NCI-H1048 (cell line): Measurements from ENCODE around the gene TRAPPC3L.

Experiments
- DNase-seq: peaks from one replicate; lab custom pipeline; 2025; lab: John Stamatoyannopoulos, UW

TRAPPC3L gene

DNA sequence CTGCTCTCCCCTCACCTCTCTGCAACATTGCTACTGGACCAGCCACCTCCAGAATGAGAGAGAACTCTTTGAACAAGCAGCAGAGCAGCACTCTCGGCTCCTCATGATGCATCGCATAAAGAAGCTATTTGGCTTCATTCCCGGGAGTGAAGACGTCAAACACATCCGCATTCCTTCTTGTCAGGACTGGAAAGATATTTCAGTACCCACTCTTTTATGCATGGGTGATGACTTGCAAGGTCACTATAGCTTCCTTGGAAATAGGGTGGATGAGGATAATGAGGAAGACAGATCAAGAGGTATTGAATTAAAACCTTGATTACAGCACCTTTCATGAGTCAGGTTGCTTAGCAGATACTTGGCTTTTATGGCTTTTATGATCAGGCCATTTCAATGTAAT lies 12.4 kb upstream of the TRAPPC3L start:
- DNase-seq: no peak

DNA sequence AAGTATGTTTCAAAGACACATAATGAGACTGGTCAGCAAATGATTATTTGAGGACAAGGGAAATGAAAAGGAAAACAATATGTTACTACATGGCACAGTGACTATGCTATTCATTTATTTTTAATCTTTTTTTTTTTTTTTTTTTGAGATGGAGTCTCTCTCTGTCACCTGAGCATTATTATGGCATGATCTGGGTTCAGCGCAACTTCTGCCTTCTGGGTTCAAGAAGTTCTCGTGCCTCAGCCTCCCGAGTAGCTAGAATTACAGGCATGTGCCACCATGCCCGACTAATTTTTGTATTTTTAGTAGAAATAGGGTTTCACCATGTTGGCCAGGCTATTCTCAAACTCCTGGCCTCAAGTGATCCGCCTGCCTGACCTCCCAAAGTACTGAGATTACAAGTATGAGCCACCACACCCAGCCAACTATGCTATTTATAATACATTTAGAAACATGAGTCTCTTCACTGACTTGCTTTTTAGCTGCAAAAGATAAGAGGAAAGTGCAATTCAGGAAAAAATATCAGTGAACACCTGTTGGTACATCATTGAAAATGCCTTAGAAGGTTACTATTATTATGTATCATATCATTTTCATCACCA lies 11.4 kb upstream of the TRAPPC3L start:
- DNase-seq: no peak

DNA sequence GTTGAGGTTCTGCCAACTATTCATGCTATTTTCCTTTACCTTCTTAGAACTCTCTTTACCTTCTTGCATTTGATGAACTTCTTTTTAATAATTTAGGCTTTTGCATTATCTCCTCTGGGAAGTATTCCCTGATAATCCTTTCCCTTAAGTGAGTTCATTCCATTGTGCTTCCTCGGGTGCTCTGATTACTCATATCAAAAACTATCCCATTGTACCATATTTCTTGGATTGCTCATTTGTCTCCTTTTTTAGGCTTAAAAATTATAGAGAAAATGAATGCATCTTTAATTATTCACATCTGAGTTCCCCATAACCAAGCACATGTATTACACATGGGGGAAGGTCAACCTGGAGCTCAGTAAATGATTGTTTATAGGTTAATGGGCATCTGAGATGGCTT lies 10.6 kb upstream of the TRAPPC3L start:
- no peak for DNase-seq

DNA sequence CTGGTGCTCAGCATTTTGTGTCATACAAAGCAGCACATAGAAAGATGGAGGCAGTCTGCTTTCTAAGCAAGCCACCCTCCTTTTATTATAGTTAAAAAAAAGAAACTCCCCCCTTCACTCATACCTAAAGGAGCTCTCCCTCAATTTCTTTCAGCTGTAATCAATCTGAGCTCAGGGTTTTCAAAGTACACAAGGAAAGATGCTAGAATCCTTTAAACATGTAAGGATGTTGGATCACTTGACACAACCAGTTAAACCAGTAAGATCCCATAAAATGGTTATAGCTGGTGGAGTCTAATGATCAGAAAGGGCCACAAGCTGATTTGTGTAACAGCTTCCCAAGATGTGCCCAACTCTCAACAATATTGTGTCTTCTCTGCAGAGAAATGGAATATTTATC lies 8.0 kb upstream of the TRAPPC3L start, which contains the start of gene CALHM4:
Gene CALHM4, plus strand, starts transcription at position 301 of the 400 bp plus-strand sequence. Its CDS starts 43 bp downstream, at position 344.
- DNase-seq: no peak

DNA sequence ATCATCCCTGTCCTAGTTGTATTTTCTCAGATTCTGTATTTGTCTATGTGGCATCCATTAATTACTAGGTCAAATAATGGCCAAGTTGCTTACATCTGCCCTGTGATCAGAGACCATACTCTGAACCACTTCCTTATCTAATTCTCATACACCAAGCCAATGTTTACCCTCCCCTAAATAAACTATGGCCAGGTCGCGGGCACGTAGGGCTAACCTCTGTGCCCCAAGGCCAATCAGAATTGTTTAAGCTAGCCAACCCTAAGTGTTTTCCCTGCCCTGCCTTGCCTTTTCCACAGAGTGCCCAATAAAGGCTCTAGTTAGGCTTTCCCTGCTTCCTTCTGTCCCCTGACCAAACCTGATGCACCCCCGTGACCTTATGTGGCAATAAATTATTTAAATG lies 5.3 kb upstream of the TRAPPC3L start:
- no peak for DNase-seq

DNA sequence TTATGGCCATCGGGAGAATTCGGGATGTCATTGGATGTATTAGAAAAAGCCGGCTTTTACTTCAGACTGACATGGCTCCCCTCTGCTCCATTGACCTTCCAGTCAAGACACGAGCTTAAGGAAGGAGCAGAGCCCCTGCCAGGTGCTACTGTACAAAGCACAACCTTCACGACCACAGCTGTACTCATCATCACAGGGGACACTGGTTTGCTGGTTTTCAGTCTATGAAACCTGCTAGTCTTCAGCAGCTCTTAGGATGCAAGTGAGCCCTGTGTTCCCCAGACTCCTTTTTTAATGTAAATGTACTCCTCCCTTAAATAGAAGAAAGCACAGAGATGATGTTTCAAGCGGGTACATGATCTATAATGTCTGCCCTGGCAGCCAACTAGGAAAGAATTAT lies 1.9 kb upstream of the TRAPPC3L start:
- no peak for DNase-seq

DNA sequence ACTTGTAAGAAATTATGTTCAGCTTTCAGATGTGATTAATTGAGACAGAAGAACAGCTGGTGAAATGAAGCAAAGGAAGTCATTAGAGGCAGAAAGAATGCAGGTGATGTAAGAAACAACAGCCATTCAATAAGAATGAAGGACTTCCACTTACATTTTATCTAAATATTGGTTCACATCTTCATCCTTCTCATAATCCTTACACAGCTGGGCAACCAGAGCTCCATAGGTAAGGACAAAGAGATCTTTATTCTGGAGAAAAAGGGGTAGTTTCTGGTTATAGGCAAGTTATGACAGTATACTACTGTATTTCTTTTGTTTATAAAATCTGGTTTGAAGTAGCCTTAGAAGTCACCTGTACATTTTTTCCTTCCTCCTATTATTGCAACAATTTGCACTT lies 2.3 kb downstream of the TRAPPC3L start:
- DNase-seq: no peak

DNA sequence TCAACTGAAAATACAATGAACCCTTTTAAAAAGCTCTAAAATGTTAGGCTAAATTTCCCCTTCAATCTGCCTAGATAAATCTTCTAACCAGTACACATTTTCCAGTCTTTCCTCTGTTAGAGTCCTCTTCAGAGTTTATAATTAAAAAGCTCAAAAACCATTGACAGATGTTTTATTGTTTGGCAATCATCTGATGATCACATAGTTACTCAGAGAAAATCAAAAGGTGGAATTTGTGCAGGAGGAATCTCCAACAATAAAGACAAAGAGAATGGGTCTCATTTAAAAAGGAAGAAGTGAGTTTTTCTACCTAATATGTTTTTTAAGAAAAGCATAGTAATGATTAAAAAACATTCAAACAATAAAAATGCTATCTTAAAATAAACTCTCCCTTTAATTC lies 3.1 kb downstream of the TRAPPC3L start:
- no peak for DNase-seq

DNA sequence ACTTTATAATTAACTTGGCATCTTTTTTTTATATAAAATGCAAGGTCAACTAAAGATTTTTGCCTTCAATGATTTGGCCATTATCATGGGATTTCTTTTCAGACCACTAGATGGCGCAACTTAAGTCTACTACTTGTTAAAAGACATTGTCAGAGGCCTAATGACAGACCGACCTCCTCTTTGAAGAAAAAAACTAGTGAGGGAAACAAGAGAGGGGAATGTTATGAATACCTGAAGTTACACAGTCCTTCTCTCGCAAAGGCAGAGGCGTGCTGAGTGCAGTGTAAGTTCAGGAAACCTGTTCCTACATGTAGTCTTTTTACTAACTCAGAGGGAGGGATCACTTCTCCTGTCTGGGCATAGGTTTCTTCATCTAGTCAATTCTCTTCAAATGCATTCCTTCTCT lies 9.3 kb downstream of the TRAPPC3L start:
- peak; percentile 5 for DNase-seq

DNA sequence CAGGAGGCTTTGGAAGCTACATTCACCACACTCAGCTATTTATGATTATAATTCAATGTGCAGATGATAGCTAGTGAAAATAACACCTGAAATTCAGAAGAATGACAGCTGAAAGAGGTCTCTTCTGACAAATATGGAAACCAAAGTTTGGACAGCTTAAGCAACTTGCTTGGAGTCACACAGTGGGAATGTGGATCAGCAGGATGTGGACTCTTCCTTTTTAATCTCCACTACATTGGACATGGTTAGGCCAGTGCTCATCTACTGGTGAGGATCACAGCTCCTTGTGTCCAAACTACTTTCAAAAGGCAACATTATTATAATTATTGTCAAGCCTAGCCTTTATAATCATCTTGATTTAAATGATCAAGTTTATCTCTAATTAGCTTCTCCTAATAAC lies 10.4 kb downstream of the TRAPPC3L start:
- no peak for DNase-seq

DNA sequence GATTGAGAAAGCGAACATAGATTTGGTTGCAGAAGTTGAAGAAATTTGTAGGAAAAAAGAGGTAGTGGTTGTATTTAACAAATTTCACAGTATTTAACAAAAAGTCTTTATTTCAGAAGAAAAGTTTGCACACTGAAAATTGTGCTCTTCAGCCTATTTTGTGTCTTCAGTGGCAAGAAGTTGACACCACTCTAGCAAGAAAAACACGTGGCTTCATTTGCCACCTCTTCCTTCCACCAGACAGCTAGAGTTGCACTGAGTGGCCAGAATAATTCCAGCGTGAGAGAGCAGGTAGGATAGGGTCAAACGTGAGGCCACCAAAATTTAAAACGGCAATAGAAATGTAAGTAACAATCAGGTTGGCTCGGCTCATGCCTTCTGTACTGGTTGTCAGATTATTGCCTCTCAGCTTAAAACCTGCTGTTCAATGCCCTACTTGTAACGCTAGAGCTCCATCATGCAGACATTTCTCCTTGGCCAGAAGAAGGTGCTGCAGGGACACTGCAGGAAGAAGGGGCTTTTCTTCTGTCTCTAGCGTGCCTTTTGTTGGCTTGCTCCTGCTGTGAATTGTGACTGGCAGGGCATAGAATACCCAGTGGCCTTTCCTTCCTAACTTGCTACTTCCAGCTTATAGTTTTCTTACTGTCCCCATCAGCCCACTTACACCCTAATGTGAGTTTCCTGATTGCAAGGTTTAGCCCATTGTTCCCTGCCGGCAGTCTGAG lies 12.1 kb downstream of the TRAPPC3L start:
- DNase-seq: no peak

DNA sequence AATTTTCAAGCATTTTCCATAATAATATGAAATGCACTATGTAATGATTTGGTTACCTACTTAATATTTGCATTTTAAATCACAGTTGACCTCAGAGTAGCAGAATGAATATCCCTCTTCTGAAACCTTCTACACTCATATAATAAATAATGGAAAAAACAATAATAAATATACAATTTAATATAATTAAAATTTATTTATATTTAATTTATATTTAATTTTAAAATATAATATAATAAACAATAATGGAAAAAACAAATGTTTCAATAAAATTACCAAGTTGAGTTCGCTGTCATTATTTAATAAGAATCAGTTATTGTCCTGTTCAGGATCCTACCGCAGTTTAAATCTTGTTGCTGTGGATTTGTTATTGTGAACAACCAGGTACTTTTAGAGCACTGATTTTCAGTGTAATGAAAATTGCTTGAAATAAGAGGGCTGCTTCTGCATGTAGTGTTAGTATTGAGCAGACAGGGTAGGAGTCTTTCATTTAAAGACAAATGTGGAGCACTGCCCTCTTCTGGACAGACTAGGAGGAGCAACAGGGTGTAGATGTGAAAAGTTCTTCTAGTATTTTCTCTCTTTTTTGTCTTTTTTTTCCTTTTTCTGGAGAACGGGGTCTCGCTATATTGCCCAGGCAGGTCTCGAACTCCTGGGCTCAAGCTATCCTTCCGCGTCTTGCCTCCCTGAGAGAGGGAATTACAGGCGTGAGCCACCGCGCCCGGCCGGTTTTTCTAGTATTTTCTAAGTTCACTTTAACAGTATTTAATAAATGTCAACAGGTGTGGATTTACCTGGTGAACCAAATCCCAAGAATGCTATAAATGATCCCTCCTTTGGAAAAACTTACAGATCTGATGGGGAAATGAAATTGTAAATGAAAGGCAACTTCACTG lies 13.6 kb downstream of the TRAPPC3L start:
- peak; percentile 5 for DNase-seq

DNA sequence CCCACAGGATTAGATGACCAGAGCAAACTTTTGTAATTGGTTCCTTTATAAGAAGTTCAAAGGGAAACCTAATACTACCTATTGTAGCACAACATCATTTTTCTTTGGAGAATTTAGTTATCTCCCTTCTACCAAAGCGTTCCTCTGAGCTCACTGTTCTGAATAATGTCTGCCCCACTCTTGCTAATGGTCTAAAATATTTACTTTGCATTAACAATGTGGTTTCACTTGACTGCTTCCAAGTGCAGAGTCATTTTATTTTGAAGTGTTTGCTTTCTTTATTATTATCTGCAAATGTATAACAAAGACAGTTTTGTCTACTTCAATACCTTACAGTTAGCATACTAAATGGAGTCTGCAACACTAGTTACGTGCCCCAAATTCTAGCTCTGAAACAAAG lies 15.0 kb downstream of the TRAPPC3L start:
- no peak for DNase-seq

DNA sequence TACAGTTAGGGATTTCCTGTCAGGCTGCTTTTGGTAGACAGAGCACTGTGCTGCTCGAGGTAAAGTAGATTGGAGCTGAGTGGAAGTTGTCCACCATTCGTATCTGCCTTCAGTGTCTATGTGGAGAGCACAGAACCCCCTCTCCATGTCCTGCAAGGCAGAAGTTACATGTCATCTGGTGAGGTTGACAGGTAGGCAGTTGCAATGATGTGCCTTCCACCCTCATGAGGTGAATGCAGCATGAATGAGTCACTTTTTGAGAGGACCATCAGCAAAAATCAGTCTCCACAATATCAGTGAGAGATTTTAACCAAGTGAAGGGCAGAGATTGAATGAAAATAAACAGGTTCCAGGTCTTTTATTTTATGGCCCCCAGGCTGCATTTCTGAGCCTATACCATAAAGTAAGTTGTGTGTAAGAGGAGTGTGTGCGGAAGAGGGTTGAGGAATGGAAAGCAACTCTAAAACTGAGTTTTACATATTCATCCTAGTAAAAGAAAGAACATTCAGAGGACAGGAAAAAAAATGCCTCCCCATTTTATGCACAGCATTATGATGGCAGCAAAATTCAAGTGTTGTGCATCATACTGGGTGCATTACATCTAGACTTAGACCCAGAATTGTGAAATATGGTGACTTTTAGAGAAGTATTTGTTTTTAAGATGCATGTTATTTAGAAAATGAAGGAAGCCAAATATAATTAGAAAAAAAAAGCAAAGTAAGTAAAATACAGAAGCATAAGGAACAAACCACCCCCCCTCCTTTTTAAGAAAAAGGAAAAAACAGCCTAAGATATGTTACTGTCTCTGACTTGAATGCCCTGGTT lies 15.8 kb downstream of the TRAPPC3L start:
- no peak for DNase-seq

DNA sequence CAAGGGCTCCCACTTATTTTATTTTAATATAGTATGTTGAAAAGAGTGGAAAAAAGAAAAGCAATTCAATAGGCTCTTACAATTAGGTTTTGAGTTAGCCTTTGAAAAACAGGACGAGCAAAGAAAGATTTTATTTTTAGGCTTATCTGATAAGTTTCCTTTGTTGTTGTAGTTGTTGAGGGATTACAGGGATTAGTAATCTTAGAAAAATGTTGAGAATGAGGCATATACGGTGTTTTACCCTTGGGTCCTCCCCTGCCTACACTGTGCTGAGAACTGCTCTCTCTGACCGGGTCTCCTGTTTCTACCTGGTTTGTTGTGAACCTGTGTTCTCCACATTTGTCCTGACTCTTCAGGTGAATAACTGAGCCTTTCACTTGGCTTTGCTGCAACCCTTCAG lies 16.7 kb downstream of the TRAPPC3L start:
- no peak for DNase-seq

DNA sequence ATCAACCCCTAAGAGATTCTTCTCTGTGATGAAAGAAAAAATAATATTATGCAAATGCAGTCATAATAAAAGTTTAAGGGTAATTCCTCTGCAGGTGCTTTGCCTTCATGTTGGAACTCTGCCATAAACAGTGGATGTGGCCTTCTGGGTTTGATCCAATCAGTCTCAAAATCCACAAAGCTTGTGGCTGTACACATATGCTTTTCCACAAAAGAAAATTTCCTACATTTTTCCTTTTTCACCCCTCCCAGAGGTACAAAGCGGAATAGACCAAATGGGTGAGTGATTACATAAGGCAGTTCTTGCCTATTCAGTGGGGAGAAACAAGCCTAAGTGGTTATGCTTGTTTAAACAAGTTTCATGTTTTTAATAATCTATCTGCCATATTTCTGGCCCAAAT lies 17.4 kb downstream of the TRAPPC3L start:
- DNase-seq: no peak

DNA sequence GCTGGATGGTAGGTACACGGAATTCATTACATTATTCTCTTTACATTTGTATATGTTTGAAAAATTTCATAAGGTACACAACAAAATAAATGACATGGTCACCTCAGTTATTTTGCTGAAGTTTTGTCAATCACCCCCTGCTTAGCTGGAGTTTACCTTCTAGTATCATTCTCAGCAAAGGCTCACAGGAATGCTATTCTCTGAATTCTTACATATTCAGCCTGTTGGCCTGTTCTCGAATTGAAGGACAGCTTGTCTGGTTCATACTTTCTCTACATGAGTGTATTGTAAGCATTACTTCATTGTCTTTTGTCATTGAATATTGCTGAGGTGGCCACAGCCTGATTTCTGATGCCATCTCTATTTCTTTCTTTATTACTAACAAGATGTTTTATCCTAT lies 21.2 kb downstream of the TRAPPC3L start:
- DNase-seq: no peak

DNA sequence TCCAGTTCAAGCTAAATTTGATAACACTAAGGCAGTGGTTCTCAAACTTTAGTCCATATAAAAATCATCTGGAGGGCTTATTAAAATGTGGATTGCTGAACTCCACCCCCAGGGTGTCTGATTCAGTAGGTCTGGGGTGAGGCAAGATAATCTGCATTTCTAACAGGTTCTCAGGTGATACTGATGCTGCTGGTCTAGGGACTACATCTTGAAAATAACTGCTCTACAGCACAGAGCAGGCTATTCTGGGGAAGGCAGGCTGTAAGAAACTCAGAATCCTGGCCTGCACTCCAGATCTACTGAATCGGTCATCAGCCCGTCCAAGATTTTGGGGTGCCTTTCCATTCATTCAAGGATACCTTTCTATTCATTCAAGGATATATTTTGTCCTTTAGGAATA lies 22.6 kb downstream of the TRAPPC3L start:
- DNase-seq: no peak

DNA sequence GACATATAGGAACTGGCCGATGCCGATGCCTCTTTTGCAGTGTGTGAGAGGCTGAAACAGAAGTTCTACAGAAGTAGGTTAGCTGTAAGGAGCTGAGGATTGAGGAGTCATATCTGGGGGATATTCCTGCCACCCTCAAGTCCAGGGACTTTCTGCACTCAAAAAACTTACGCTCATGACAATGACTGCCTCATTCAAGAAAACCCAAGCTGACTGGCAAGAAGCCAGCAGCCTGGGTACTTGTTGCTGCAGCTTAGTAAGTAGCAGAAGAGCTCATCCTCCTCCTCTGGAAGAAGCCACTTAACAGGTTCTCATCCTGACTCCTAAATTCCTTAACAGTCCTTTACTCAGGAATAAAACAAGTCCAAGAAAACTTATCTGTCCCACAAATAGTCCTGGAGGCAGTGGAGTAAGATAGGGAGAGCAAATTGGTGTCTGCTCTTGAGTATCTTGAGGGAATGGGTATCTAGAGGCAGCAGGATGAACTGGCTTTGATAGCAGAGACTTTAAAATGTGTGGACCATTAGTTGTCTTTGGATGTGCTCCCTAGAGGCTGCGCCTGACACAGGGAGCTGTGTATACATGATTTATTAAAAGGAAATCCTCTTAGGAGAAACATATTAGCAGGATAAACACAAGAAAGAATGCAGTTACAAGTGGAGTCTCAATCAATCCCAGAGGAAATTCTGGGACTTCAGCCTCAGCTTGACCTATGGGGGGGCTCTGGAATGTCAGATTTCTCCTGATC lies 26.7 kb downstream of the TRAPPC3L start:
- DNase-seq: no peak

DNA sequence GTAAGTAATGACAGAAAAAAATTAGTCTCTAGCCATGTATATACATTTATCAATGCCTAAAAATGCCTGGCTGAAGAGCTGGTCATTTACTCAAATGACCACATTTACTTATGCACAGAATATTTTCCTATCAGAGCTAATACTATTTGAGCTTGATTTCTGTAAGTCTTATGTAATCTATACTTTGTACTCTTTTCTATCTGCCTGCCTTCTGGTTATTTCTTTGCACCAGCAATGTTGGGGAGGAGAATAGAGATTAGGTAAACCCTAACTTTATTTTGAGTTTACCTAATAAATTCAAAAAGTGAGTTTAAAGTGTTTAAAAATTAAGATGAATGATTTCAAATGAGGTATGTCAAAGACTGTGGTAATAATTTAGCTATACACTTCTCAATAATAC lies 30.3 kb downstream of the TRAPPC3L start:
- no peak for DNase-seq

DNA sequence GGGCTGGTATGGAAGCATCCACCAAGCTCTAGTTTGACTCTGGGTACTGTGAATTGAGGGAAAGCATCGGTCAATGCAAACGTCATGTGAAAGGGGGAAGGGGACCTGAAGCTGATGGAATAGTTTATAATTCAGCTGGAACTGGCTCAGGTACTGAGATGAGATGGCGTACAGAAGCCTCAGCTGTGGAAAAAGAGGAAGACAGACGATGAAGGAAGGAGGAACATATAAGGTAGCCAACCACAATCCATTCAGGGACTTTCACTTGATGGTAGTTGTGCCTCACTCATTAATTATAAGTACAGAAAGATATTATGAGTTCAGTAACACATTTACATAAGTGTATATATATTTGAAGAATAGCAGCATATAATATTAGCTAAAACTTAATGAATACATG lies 31.4 kb downstream of the TRAPPC3L start:
- no peak for DNase-seq
